SU-DHL-6 (cell line): ENCODE results near the gene DRD4.

Experiments
- EZH2phosphoT487 ChIP-seq: fragments of 200-600 bp; sonication (generic), shearing (Covaris generic); conservative IDR thresholded peaks from 2 replicates; pipeline ENCODE4 v1.6.1; 2018; ENCODE audit warnings: mild to moderate bottlenecking, antibody characterized with exemption, low read length, moderate library complexity, mixed read lengths
- TF ChIP-seq, protein P1 (sequence below): fragments of 200-600 bp; sonication (generic); IDR thresholded peaks from one replicate; pipeline ENCODE4 v1.5.1; 2017; ENCODE audit warnings: antibody characterized with exemption, mild to moderate bottlenecking, low read length, moderate library complexity; ENCODE audit not compliant: insufficient read depth, poor library complexity, severe bottlenecking

DNA sequence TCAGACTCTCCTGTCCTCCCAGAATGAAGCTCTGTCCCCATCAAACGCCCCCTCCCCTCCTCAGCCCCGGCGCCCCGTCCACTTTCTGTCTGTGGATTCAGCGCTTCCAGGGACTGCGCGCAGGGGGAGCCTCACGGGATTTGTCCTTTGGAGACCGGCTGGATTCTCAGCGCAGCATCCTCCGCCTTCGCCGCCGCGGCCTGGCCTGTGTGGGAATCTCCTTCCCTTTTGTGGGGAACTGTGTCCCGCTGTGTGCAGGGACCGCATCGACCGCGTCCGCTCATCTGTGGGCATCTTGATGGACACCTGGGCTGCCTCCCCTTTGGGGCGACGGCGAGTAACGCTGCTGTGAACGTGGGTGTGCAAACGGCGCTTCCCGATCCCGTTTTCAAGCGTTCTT is 9.0 kb upstream of the DRD4 start:
- TF ChIP-seq, protein P1, sequence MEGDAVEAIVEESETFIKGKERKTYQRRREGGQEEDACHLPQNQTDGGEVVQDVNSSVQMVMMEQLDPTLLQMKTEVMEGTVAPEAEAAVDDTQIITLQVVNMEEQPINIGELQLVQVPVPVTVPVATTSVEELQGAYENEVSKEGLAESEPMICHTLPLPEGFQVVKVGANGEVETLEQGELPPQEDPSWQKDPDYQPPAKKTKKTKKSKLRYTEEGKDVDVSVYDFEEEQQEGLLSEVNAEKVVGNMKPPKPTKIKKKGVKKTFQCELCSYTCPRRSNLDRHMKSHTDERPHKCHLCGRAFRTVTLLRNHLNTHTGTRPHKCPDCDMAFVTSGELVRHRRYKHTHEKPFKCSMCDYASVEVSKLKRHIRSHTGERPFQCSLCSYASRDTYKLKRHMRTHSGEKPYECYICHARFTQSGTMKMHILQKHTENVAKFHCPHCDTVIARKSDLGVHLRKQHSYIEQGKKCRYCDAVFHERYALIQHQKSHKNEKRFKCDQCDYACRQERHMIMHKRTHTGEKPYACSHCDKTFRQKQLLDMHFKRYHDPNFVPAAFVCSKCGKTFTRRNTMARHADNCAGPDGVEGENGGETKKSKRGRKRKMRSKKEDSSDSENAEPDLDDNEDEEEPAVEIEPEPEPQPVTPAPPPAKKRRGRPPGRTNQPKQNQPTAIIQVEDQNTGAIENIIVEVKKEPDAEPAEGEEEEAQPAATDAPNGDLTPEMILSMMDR: no peak
- TF ChIP-seq EZH2phosphoT487: no peak
